Body of pancreas (tissue), 4 donors: ENCODE data around the gene PDLIM7.

Experiments used
- CTCF ChIP-seq, 7 experiments: fragments of 450-650 bp in 4 of 7; fragments of 200-600 bp in 3 of 7; sonication (generic) in 3 of 7; IDR thresholded peaks; one replicate each; pipeline ENCODE4 v1.5.1; 2016 to 2019; ENCODE audit warnings: antibody characterized with exemption in 7 of 7
- POLR2A ChIP-seq, 3 donors: fragments of 450-650 bp; IDR thresholded peaks; one replicate each; pipeline ENCODE4 v1.6.1; 2016; ENCODE audit warnings: antibody characterized with exemption in 3 of 3, mild to moderate bottlenecking in 2 of 3

- TF ChIP-seq CTCF (IDR thresholded peaks at IDR 0.05) (no peak), POLR2A (IDR thresholded peaks at IDR 0.05) (no peak)
Observed at GRCh38 chr5:177447066-177447610, 50.3 kb downstream of the PDLIM7 start.
